CD4-positive, alpha-beta T cell treated with Interleukin-10 for 1 hour (primary cell): ENCODE data around the gene GATA5.

Experiments
- DNase-seq: peaks from one replicate; pipeline ENCODE4 v3.0.0-alpha.2; 2020

The GATA5 gene

DNA sequence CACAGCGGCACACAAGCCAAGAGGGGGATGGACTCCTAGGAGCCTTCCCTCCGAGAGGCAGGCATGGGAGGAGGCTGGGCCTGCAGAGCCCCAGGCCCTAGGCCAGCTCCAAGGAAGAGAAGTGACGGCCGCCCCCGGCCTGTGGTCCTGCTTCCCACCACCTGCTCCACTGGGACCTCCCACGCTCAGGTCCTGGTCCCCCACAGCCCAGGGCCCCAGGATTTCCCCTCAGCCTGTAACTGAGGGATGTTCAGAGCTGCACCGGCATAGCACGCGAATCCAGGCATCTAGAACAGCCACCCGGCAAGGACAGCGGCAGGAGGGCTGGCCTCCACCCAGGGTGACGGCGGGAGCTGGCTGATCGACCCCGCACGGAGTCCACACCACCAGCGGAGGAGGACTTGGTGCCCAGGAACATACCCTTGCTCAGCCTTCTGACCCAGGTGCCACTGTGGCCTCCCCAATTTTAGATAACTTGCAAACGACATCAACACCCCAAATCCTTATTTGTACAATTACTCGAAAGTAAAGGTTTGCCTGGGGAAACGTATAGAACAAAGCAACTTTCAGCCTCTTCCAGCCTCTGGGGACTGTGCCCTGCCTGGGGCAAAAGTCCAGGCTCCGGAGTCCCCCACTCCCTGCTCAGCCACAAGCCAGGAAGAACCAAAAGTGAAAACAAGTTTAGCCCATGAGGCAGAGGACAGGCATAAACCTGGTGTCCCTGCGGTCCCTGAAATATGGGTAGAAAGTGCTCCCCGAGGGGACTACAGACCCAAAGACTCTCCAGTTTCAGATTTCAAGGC is 3.5 kb downstream of the GATA5 start:
- DNase-seq = no peak

DNA sequence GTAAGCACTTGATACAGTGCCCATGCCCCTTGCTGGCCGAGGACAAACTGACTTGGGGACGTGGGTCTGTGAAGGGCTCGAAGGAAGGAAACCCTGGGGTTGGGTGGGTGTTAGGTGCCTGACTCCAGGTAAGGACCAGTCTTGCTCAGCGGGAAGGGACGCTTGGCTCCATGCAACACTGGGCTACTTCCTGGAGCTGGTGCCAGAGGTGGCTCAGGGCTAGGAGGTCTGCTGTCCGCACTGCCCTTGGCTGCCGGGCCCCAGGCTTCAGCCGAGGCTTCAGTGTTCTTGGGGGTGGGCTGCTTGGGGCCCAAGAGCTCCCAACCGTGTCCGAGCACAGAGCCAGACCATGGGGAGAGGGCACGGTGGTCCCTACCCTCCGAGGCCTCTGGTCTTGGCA is 5.3 kb downstream of the GATA5 start:
- no peak for DNase-seq

DNA sequence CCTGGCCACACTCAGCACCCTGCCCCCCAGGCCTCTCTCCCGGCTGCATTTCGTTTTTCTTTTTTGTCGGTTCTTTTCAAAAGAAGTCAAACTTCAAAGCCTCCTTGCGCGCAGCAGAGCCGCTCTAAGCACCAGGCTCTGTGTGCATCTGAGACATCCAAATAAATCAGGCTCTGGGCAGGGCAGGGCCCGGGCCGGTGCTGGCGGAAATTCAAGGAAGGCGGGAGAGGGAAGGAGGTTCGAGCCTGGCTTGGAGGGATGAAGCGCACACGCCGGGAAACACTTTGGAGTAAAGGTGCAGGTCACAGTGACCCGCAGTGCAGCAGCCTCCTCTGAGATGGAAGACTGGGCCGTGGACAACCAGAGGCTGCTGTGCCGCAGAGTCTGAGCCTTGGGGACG is 5.8 kb downstream of the GATA5 start:
- DNase-seq = no peak

DNA sequence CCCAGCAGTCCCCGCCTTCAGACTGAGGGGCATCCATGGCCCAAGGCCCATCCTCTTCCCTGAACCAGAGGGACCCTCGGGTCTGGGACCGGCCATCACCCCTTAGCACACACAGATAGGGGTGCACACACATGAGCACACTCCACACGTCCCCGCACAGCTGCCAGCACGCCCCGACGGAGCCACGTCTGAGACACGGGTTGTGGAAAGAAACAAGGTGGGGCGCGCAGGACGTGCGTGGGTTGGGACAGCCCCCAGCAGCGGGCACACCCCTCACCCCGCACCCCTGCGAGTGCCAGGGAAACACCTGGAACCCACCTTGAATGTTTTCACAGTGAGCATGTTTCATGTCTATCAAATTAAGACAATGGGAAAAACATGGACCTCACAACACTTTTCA is 6.4 kb downstream of the GATA5 start:
- no peak for DNase-seq

DNA sequence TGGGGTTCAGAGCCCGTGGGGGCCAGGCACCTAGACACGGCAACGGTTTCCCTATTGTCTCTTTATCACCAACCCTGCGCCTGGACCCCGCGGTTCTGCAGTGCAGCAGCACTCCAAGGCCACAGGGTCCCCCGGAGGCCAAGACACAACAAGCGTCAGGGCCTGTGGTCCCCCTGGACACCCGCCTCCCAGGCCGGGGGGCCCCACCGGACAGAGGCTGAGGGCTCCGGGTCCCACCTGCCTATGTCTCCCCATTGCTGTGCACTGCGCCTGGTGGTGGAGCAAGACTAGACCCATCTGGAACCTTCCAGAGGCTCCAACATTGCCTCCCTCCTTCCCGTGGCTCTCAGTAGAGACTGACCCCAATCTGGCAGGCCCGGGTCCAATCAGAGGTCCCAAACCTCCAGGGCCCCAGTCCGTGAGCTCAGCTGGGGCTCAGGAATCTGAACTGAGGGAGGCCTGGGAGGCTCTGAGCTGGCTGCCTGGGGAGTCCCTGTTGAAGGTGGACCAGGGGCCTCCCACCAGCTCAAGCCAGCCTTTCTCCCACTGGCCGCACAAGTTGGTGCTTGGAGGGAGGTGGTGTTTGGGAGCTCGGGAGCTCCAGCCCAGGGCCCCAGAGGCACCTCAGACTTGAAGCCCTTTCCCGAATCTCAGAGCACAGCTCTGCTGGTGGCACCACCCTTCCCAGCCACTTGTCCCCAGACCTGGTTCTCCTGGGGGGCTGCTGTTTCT is 8.8 kb downstream of the GATA5 start:
- no peak for DNase-seq

DNA sequence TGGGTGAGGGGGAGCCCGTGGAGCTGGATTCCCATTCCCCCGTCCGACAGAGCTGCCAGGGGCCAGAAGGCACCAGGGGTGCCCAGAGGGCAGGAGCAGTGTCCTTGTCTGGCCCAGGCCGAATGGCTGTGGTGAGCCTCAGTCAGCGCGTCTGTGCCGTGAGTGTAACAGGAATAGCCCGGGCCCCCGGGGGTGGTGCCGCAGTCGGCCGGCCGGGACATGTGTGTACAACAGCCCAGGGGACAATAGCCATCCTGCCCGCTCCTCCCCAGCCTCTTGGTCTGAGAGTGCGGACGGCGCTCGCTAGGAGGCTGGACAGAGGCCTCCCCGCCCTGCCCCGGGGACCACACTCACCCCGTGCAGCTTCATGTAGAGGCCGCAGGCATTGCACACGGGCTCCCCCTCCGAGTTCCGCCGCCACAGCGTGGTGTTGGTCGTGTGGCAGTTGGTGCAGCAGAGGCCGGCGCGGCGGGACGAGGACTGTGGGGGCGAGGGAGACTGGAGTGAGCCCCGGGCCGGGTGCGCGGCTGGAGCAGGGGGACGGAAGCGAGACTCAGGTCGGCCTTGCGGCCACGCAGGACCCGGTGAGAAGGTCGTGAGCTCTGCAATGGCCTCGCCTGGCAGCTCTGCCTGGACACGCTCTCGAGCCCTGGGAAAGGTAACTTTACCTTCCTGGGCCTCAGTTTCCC is 9.6 kb downstream of the GATA5 start:
- no peak for DNase-seq

DNA sequence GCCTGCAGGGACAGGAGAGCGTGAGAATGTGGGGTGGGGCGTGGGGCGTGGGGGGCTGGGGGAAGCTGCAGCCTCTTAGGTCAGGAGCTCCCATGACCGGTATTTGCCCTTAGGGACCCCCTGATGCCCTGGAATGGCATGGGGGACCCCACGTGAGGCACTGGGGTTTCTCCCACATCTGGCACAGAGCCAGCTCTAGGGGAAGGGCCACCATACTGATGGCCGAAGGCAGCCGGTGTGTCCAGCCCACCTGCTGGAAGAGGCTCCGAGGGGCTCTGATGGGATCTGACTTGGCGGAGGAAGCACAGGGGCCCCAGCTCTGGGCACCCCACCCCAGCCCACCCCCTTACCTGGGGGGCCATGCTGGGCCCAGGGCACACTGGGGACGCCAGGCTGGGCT is 10.8 kb downstream of the GATA5 start:
- no peak for DNase-seq

DNA sequence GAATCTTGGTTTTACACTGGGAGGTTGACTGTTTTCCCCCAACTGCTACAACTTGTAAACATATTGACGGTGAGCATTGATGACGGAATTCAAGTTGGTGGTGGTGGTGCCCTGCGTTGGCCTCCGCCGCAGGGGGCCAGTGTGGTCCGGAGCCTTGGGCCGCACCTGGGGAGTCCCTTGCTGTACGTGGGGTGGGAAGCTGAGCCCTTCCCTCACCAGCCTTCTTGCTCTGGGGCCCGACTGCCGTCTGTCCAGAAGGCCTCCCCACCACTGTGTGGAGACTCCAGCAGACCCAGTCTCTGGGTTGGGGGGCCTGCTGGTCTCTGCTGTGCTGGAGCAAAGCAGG is 11.4 kb downstream of the GATA5 start:
- no peak for DNase-seq

DNA sequence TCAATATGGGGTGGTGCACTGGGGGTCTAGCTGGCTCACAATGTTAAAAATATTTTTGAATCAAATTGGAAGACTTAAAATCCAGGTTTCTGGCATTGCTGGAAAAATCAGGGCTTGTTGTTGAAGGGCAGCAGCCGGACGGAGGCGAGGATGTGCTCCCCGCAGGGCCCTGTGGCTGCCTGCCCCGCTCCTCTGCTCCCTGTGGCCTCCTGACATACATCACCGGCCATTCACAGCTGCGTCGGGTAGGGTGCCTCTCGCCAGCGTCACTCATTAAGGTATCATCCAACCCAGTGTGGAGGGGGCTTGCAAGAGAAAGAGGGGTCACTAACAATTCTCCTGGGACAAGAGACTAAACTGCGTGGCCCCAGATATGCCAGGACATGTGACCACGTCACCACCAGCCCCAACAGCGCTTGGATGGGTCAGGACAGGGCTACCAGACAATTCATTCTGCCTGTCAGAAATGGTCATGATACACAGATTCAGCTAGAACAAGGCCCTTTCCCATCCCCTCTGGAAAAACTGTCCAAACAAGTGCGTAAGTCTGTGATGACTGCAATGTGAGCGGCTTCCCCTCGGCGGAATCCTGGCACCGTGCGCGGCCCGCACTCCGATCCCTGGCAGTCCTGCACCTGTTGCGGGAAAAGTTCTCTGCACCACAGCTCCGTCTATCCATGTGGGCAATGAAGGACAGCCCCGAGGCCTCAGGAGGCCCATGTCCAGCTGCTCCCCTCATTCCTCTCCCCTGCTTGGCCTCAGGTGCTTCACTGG is 12.0 kb downstream of the GATA5 start:
- DNase-seq = no peak

DNA sequence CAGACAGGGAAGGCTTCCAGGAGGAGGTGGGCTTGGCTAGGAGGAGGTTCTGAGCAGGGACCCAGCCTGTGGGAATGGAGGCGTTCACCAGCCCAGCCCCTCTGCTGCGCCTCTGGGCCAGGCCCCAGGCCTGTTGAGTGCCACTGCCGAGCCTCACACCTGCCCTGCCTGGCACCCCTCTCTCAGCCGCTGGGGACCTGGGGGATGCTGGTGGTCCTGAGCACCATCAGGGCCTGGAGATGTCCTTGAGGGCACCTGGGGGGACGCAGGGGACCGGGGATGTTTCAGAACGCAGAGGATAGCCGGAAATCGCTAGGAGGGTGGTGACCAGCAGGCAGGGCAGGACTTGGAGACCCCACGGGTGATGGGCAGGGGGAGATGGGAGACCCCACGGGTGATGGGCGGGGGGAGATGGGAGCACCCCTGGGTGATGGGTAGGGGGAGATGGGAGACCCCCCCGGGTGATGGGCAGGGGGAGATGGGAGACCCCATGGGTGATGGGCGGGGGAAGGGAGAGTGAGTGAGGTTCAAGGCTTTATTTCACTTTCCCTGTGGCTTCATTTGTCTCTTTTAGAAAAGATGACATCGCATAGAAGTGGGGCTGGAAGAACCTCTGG is 12.7 kb downstream of the GATA5 start:
- no peak for DNase-seq

DNA sequence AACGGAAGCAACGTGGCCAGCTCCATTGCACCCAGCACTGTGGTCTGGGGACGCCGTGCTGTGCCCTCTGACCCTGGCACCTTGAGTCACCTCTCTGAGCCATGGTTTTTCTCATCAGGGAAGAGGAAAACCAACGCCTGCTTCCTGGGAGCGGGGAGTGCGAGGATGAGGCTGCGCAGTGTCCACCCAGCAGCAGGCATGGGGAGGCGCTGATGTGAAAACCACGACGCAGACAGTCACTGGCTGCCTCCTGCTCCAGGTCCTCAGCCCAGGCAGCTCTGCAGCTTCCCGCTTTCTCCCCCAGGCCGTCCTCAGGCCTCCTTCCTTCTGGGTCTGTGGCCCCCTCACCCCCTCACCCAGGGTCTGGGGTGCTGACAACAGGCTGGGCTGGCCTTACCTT is 14.0 kb downstream of the GATA5 start:
- DNase-seq = no peak

DNA sequence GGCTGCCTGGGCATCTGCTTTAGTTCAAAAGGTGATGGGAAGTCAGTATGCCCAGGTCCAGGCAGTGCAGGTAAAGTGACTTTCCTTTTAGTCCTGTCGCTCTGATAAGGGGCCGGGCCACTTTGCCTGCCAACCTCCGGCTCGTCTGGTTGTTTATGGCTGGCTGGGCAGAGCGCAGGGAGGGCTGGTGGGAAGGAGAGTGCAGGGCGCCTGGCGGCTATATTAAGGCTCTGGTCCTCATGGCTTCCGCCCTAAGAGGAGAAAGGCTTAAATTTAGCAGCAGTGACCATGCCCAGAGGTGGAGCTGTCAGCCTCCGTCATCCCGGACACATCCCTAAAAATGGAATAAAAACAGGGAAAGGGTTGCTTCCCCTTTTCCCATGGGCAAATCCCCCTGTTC is 14.6 kb downstream of the GATA5 start:
- no peak for DNase-seq

DNA sequence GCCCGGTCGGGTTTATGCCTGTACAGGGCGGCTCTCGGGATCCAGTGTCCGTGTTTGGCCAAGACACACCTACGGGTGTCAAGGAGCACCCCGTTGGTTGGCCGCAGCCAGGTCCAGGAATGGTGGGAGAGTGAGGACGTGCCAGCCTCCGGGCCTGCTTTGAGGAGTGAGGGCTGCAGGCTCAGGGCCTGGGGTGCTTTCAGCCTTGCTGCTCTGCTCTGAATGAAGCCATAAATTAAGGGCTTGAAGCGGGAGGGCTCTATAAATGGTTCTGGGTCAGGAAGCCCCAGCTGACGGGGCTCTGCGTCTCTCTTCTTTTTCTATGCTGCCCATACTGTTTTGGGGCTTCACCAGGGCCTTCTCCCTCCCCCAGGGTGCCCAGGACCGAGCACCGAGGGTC is 15.1 kb downstream of the GATA5 start:
- no peak for DNase-seq

DNA sequence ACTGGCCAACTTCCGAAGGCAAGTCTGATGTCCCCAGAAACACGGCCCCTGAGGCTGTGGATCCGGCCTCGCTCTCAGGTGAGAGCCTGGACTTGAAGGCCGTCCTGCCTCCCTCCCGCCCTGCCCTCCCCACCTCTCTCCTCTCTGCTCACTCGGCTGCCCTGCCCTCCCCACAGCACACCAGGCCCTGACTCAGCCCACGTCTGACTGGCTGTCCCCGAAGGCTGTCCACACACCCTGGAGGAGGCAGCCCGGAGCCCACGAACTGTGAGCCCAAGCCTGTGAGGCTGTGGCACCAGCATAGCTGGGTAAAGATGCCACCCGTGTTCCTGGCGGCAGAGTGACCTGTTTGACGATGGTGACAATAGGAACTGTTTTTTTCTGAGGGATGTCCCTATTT is 16.3 kb downstream of the GATA5 start:
- DNase-seq = no peak

DNA sequence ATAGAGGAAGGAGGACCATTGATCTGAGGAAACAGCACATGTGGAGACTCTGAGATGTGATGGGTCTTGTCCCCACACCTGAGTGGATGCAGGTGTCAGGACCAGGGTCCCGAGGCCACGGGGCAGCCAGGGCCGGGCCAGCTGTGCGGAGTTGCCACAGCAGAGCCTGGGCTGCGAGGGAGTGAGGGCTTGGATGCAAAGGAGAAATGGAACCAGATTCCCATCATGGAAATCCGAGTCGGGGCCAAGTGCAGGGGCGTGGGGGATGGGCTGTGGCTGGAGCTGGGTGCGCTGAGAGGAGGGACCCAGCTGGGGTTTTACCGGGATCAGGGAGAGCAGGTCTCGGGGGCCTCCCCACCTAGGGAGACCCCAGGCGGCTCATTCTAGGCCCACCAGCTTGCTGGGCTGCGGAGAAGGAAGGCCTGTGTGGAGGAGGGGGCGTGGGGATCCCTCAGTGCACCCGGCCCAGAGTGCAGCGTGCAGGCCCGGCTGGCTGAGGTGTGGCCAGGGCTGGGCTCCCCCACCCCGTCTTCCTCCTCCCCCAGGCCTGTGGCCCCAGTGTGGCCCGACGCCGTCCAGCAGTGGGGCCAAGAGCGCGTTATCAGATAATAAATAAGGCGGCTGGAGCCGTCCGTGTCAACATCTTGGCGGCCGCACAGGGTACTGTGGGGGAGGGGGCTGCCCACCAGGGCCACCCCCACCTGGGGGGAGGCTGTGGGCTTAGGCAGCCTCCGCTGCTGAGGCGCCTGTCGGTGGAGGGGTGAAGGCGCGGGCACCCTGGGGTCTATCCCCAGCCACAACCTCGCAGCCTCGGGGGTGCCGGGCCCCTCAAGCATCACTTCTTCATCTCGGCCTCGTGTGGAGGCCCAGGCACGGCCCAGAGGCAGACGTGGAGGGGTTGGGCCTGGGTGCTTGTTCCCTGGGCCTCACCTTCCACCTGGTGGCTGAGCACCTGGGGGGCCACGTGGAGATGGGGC is 17.2 kb downstream of the GATA5 start:
- DNase-seq = no peak

DNA sequence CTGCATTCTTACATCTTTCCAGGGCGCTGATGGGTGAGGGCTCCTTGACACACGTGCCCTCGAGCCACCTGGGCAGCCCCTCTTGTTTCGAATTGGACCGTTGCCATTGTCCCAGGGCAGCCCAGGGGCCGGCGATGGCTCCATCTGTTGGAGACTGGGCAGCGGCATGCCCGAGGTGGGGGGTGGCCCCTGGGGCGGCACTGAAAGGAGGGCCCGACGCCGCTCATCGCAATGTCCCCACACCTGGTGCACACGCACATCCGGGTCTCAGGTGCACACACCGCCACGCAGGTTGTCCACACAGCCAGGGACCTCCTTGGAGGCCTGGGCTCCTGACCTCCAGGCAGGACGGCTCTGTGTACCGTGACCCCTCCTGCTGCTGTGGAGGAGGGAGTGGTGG is 18.0 kb downstream of the GATA5 start:
- no peak for DNase-seq

DNA sequence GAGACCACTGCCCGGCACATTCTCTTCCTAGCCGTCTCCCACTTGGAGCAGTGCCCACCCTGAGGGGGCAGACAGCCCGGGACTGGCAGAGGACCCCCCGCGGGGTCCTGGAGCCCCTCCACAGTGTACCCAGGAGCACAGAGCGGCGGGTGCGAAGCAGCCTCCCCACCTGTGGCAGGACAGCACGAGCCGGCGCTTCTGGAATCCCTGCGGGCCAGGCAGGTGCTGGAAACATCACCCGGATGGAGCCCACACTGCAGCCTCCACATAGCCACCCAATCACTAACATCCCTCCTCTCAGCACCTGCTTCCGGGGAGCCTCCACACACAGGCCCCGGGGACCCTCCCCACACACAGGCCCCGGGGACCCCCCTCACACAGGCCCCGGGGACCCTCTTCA is 18.7 kb downstream of the GATA5 start:
- DNase-seq = no peak

DNA sequence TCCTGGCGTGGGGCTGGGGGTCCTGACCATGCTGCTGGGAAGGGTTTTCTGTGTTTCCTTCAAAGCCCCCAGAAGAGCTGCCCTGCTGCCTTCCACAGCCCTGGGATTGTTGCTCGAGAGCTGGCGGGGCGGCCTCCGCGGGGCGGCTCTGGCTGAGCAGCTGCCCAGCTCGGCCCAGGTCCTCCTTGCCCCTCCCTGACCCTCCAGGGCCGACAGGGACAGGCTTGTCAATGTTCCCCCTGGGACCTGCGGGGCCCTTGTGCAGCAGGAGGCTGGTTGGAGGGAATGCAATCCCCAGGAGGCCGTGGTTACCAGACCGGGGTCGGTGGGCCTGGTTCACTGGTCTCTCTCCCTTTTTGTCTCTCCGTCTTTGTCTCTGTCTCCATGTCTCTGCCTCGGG is 19.9 kb downstream of the GATA5 start:
- DNase-seq = no peak

DNA sequence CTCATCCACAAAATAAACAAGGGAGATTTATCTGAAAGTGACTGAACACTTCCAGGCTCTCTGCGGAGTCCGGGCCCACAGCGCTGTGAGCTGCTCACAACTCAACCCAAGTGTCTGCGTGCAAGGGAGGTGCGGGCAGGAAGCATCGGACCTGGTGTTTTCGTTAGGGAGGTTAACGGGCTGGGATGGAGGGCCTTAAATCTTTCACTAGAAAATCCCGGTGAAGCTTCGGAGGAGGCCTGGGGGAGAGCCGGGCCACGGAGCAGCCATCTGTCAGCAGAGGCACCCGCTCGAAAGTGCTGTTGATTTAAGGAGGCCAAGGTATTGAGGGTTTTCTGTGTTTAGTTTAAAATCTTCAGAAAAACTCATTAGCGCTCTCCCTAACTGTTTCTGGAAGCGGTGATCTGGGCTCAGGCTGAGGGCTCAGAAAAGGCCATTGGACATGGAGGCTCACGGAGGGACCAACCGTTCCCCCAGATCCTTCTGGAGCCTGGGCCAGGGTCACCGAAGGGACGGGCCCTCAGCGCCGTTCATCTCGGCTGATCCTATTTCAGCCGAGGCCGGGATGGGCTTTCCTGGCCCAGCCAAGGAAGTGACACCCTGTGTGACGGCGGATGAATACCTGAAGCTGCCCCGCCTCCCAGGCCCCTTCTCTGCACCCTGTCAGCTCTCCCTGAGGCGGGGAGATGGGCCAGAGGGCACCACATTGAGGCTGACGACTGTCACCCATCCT is 20.7 kb downstream of the GATA5 start:
- no peak for DNase-seq

DNA sequence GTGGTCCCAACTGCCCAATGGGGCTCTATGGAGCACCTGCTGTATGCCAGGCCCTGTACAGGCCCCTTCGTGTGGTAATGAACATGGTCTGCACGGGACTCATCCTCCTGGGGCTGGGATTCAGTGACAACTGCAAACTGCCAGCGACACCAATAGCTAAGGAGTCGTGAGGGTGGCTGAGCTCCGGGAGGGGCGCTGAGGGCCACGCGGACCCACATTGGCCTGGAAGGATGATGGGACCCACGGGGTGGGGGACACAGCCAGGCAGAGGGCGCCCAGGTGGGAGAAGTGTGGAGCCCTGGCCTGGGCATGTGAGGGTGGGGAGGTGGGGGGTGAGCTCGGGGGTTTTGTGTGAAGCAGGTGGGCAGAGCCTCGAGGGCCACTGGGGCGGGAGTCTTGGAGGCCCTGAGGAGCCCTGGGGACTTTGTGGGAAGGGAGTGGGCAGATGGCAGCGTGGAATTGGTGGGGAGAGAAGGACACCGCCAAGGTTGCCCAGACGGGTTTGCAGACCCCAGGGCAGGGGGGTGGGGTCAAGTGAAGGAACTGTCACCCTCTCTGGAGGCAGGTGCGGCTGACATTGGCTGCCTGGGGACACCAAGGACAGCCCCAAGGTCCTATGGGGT is 22.5 kb downstream of the GATA5 start:
- no peak for DNase-seq
